GM12874 (cell line): ENCODE data around the gene DAPK1.

ENCODE experiments used
- CTCF ChIP-seq: IDR thresholded peaks from 2 replicates; pipeline ENCODE4 v1.5.1; 2011; ENCODE audit warnings: low read depth, mild to moderate bottlenecking, control low read depth, low read length, moderate library complexity; ENCODE audit not compliant: insufficient read depth

Gene DAPK1

GRCh38 chr9:87732756-87733155, 235.1 kb downstream of the DAPK1 start:
- TF ChIP-seq CTCF, result no peak

DNA sequence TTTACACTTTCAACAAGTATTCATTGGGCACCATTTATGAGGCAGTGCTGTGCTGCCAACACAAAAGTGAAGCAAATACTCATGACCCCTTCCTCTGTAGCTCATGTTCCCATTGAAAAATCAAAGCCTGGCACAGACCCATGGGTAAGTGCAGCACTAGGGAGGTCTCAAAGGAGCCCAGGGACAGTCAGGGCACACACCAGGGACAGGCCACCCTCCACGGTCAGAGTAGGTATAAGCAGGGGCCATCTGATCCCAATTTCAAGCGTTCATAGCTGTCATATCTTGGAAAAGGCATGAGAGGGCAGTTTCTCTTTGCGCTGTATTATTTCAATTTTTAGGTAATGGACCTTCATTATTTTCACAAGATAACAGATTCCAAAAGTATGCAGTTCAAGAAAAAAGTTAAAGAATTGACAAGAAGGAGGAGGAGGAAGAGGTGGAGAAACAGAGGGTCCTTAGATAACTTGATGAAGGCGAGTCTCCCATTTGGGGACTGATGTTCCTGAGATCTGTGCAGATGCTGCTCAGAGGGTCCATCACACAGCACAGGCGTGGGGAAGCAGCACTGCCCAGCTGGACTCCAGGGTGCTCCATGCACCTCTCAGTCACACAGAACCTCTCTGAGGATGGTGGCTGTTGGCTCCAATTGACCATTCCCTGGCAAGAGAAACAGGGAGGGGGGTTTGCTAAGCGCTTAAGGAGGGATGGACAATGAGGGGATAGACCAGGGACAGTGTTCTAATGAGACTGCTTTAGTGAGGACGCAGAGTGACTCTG, 235.8 kb downstream of the DAPK1 start:
- no peak for TF ChIP-seq CTCF

DNA sequence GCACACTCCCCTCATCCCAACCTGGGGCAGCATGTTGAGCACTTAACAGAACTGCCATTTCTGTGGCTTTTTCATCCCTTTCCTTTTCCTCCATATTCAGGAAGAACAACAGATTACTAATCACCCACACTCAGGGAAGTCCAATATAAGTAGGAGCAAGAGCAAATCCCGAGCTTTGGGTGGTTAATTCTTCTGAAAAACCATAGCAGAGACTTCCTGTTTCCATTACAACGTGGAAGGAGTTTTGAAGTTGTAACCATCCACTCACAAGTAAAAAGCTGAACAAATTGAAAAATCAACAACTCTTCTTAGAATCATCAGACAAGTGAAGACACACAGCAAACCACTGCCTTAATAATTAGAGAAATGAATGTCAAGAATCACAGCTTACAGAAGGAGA, 236.4 kb downstream of the DAPK1 start:
- TF ChIP-seq CTCF, result no peak

DNA sequence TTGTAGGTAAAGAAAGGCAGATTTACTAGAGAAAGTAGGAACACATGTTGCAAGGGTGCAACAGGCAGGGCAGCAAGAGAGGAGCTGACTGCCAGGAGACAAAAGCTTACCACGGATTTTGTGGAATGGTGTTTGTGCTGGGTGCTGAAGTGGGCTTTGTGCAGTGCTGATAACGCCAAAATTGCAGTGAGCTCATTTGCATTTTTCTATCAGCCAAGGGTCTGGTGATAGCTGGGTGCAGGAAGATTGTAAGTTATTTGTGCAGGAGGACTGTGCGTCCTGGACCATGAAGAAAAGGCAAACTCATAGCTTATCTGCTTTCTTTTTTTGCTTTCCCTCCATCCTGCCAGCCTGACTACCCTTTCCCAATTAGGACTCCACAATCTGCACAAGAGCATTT, 241.9 kb downstream of the DAPK1 start:
- no peak for TF ChIP-seq CTCF

GRCh38 chr9:87740209-87740608, 242.5 kb downstream of the DAPK1 start:
- TF ChIP-seq CTCF, result no peak

GRCh38 chr9:87741326-87741725, 243.7 kb downstream of the DAPK1 start:
- no peak for TF ChIP-seq CTCF

- TF ChIP-seq CTCF, result no peak
Measured at GRCh38 chr9:87741891-87742290, 244.2 kb downstream of the DAPK1 start.
